Gastrocnemius medialis (tissue), 4 donors: ENCODE data around the gene PPP1R13L.

Experiments used
- CTCF ChIP-seq, 5 experiments: fragments of 450-650 bp in 3 of 5; fragments of 200-600 bp in 2 of 5; sonication (generic) in 2 of 5; IDR thresholded peaks in 4 of 5; conservative IDR thresholded peaks in 1 of 5; 1 replicate in 4 of 5; 2 replicates in 1 of 5; pipeline ENCODE4 v1.5.1; 2016 to 2019; ENCODE audit warnings: antibody characterized with exemption in 5 of 5, mild to moderate bottlenecking in 3 of 5, moderate library complexity in 3 of 5
- POLR2A ChIP-seq, 2 donors: fragments of 450-650 bp; IDR thresholded peaks; one replicate each; pipeline ENCODE4 v1.6.1; 2017; ENCODE audit warnings: antibody characterized with exemption in 2 of 2, mild to moderate bottlenecking in 2 of 2, moderate library complexity in 2 of 2

GRCh38 chr19:45363861-45364459, 40.9 kb downstream of the PPP1R13L start:
- TF ChIP-seq CTCF (IDR thresholded peaks at IDR 0.05 in 4 of 5, conservative IDR thresholded peaks at IDR 0.05 in 1 of 5) (no peak), POLR2A (IDR thresholded peaks at IDR 0.05) (no peak)
